Neural cell (in vitro differentiated cells): Measurements from ENCODE around the gene SIX5. TPM values are rescaled to one million over a fixed set of nuclear protein-coding genes. Genes with fewer than 3 reads are reported as not detected.
"Not testable (repeated sequence)": the region's sequence is repeated elsewhere in the genome, so short reads cannot be mapped to it uniquely, and the experiment has no call there.

Source experiments
- H2AFZ ChIP-seq: fragments of 200-600, 300-800 bp; sonication (generic), shearing (Covaris generic); 2 replicates; pipeline ENCODE4 v1.6.0; 2014; ENCODE audit warnings: low read depth, mild to moderate bottlenecking, antibody characterized with exemption, low read length, moderate library complexity
- H3F3A ChIP-seq: fragments of 200-600 bp; shearing (Covaris generic); 2 replicates; pipeline ENCODE4 v1.6.1; 2016; ENCODE audit warnings: mild to moderate bottlenecking, moderate library complexity, mixed read lengths, antibody characterized with exemption, low read length; ENCODE audit not compliant: insufficient read depth, poor library complexity, severe bottlenecking
- H3K27ac ChIP-seq: fragments of 200-600, 300-800 bp; sonication (generic), shearing (Covaris generic); 2 replicates; pipeline ENCODE4 v1.5.1; 2014; ENCODE audit warnings: mild to moderate bottlenecking, low read length, moderate library complexity
- H3K27me3 ChIP-seq: fragments of 300-800, 200-600 bp; sonication (generic), shearing (Covaris generic); 2 replicates; pipeline ENCODE4 v1.6.0; 2014; ENCODE audit warnings: mild to moderate bottlenecking, low read depth, low read length, moderate library complexity; ENCODE audit not compliant: insufficient read depth
- H3K36me3 ChIP-seq: fragments of 300-800, 200-600 bp; sonication (generic), shearing (Covaris generic); 2 replicates; pipeline ENCODE4 v1.5.1; 2014; ENCODE audit warnings: mild to moderate bottlenecking, antibody characterized with exemption, low read length, moderate library complexity; ENCODE audit not compliant: insufficient read depth
- H3K4me2 ChIP-seq: fragments of 300-800, 200-600 bp; sonication (generic), shearing (Covaris generic); 2 replicates; pipeline ENCODE4 v1.6.0; 2014; ENCODE audit warnings: mild to moderate bottlenecking, low read length
- H3K4me3 ChIP-seq: fragments of 300-800, 200-600 bp; sonication (generic), shearing (Covaris generic); 2 replicates; pipeline ENCODE4 v1.5.1; 2014; ENCODE audit warnings: mild to moderate bottlenecking, low read length, moderate library complexity
- H3K79me2 ChIP-seq: fragments of 200-600 bp; shearing (Covaris generic); replicated peaks from 2 replicates; pipeline ENCODE4 v1.6.0; 2014; ENCODE audit warnings: mild to moderate bottlenecking, low read length, moderate library complexity; ENCODE audit not compliant: insufficient read depth
- H3K9ac ChIP-seq: fragments of 300-800, 200-600 bp; sonication (generic), shearing (Covaris generic); 2 replicates; pipeline ENCODE4 v1.6.1; 2016; ENCODE audit warnings: mild to moderate bottlenecking, low read length, mixed read lengths
- H3K9me2 ChIP-seq: fragments of 200-600 bp; shearing (Covaris generic); 2 replicates; pipeline ENCODE4 v1.6.1; 2016; ENCODE audit warnings: mild to moderate bottlenecking, low read length, mixed read lengths; ENCODE audit not compliant: insufficient read depth
- H3K9me3 ChIP-seq: fragments of 200-600, 300-800 bp; sonication (generic), shearing (Covaris generic); 2 replicates; pipeline ENCODE4 v1.6.1; 2016; ENCODE audit warnings: mild to moderate bottlenecking, mixed run types, low read length, moderate library complexity, mixed read lengths
- H4K20me1 ChIP-seq: fragments of 200-600 bp; shearing (Covaris generic); 2 replicates; pipeline ENCODE4 v1.6.1; 2016; ENCODE audit warnings: mild to moderate bottlenecking, mixed run types; ENCODE audit not compliant: insufficient read depth
- CTCF ChIP-seq: fragments of 450-650 bp; IDR thresholded peaks from 2 replicates; pipeline ENCODE4 v1.5.1; 2014; ENCODE audit warnings: antibody characterized with exemption, mild to moderate bottlenecking, moderate library complexity; ENCODE audit not compliant: poor library complexity, severe bottlenecking
- EP300 ChIP-seq: fragments of 450-650 bp; conservative IDR thresholded peaks from 2 replicates; pipeline ENCODE4 v1.6.1; 2014; ENCODE audit warnings: antibody characterized with exemption, mild to moderate bottlenecking, moderate library complexity; ENCODE audit not compliant: poor library complexity, severe bottlenecking
- EZH2 ChIP-seq: fragments of 200-600, 300-800 bp; shearing (Covaris generic), sonication (generic); IDR thresholded peaks from 2 replicates; pipeline ENCODE4 v1.6.1; 2014; ENCODE audit warnings: antibody characterized with exemption, low read length, borderline replicate concordance, mild to moderate bottlenecking; ENCODE audit not compliant: insufficient read depth, poor library complexity, severe bottlenecking
- MXI1 ChIP-seq: fragments of 450-650 bp; conservative IDR thresholded peaks from 2 replicates; pipeline ENCODE4 v1.6.1; 2014; ENCODE audit warnings: antibody characterized with exemption, mild to moderate bottlenecking; ENCODE audit not compliant: poor library complexity, severe bottlenecking
- POLR2AphosphoS5 ChIP-seq: IDR thresholded peaks from 2 replicates; pipeline ENCODE4 v1.6.1; 2012
- RAD21 ChIP-seq: fragments of 450-650 bp; conservative IDR thresholded peaks from 2 replicates; pipeline ENCODE4 v1.6.1; 2014; ENCODE audit warnings: antibody characterized with exemption, mild to moderate bottlenecking, moderate library complexity
- REST ChIP-seq: IDR thresholded peaks from 2 replicates; pipeline ENCODE4 v1.6.1; 2012; ENCODE audit warnings: borderline replicate concordance
- SMC3 ChIP-seq: fragments of 450-650 bp; conservative IDR thresholded peaks from 2 replicates; pipeline ENCODE4 v1.6.1; 2014; ENCODE audit warnings: antibody characterized with exemption, mild to moderate bottlenecking, moderate library complexity; ENCODE audit not compliant: poor library complexity
- TAF1 ChIP-seq: IDR thresholded peaks from 2 replicates; pipeline ENCODE4 v1.6.1; 2012; ENCODE audit warnings: low read depth
- polyA plus RNA-seq: library from polyadenylated mRNA; depleted of rRNA; stranded (reverse); fragments of >200 nt; gene quantifications from 2 replicates; pipeline ENCODE4 v1.2.3, GENCODE V29; 2014

The SIX5 gene
- polyA plus RNA-seq, 1 donor from 2014 or later: not detected

- TF ChIP-seq EZH2 (no peak), MXI1 (no peak)
- Histone ChIP-seq H3K4me2 (no peak overlapping the region), H4K20me1 (no peaks in the 10 kb centered on the region)
Measured at GRCh38 chr19:45752639-45753038, 16.4 kb downstream of the SIX5 start.

GRCh38 chr19:45751483-45751882, 17.6 kb downstream of the SIX5 start:
- H3K79me2 ChIP-seq, H3K9ac ChIP-seq, H3K4me3 ChIP-seq: not testable (repeated sequence)

More at GRCh38 chr19:45752639-45753038, 16.4 kb downstream of the SIX5 start:
- no peaks in the 10 kb centered on the region for H3K79me2 ChIP-seq
- no peaks in the 10 kb centered on the region for H3K9me3 ChIP-seq
- no peak overlapping the region for H3K9ac ChIP-seq
- no peaks in the 10 kb centered on the region for H3K27me3 ChIP-seq
- no peaks in the 10 kb centered on the region for H3K9me2 ChIP-seq
- H3K27ac ChIP-seq: no peak overlapping the region
- H2AFZ ChIP-seq: no peak overlapping the region
- no peaks in the 10 kb centered on the region for H3F3A ChIP-seq
- H3K36me3 ChIP-seq: no peaks in the 10 kb centered on the region
- no peak overlapping the region for H3K4me3 ChIP-seq

GRCh38 chr19:45747513-45747912, 21.5 kb downstream of the SIX5 start:
- H3K9me3 ChIP-seq: no peaks in the 10 kb centered on the region
- H3K9ac ChIP-seq: no peak overlapping the region
- H3K27me3 ChIP-seq: no peaks in the 10 kb centered on the region
- H2AFZ ChIP-seq: no peak overlapping the region
- no peaks in the 10 kb centered on the region for H3F3A ChIP-seq
- no peak overlapping the region for H3K4me2 ChIP-seq
- no peaks in the 10 kb centered on the region for H3K79me2 ChIP-seq
- H3K9me2 ChIP-seq: no peaks in the 10 kb centered on the region
- no peak overlapping the region for H3K27ac ChIP-seq
- no peaks in the 10 kb centered on the region for H4K20me1 ChIP-seq
- H3K36me3 ChIP-seq: no peaks in the 10 kb centered on the region
- no peak overlapping the region for H3K4me3 ChIP-seq
- TF ChIP-seq CTCF (no peak), RAD21 (no peak), POLR2AphosphoS5 (no peak), MXI1 (no peak), SMC3 (no peak), EP300 (no peak), EZH2 (no peak), TAF1 (no peak), REST (no peak)

More at GRCh38 chr19:45751483-45751882, 17.6 kb downstream of the SIX5 start:
- not testable (repeated sequence) for H4K20me1 ChIP-seq, H3K27ac ChIP-seq, H3F3A ChIP-seq, H3K9me2 ChIP-seq, H3K27me3 ChIP-seq, H3K36me3 ChIP-seq, H3K9me3 ChIP-seq, H2AFZ ChIP-seq, H3K4me2 ChIP-seq
